ENCODE data around the gene RGSL1. TPM values are rescaled to one million over a fixed set of nuclear protein-coding genes. Genes with fewer than 3 reads are reported as not detected.

Gene RGSL1
- total RNA-seq, 1 experiment from 2014 or later = not detected

DNA sequence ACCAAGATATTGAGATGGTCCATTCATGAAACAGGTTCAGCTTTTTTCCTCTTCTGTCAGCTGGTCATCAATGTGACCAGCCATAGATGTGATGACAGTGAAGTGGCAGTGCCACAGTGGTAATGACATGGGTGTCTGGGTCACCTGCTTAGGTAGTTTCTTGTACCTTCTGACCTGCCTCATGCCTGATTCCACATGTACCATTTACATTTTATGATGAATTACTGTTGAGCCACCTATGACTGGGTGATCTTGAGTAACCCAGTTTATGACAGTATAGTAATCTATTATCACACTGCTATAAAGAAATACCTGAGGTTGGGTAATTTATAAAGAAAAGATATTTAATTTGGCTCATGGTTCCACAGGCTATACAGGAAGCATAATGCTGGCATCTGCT, 45.7 kb downstream of the RGSL1 start:
- intact Hi-C loops (cut with micrococcal nuclease) = no loop called here
- DNase-seq (no peak), ATAC-seq (no peak)
- ChIA-PET POLR2A (ENCODE audit: unreplicated experiment) (no interaction called here), CTCF (no interaction called here)
- Histone ChIP-seq H3K9me3 (ENCODE audit: low read length) (no peaks in the 10 kb centered on the region), H3K36me3 (ENCODE audit: low read depth, low read length) (no peaks in the 10 kb centered on the region), H3K27ac (ENCODE audit: low read length) (no peak overlapping the region), H3K79me2 (ENCODE audit: low read length) (no peaks in the 10 kb centered on the region), H3F3A (ENCODE audit: low read length, unreplicated experiment) (no peaks in the 10 kb centered on the region), H3K4me2 (ENCODE audit: low read length) (no peak overlapping the region), H3K9ac (ENCODE audit: low read length) (no peak overlapping the region), H3K4me1 (ENCODE audit: insufficient read depth, low read length) (no peaks in the 10 kb centered on the region), H4K20me1 (ENCODE audit: low read length) (no peaks in the 10 kb centered on the region), H3K4me3 (ENCODE audit: low read length) (no peak overlapping the region), H2AFZ (ENCODE audit: low read length) (no peak overlapping the region), H3K27me3 (ENCODE audit: low read length) (0 out of 2 replicates have a peak, but pooled peaks cover 5% of the 10 kb centered on the region), H3K9me2 (replicated peaks; ENCODE audit: low read length) (no peaks in the 10 kb centered on the region)
- TF ChIP-seq, protein P1, sequence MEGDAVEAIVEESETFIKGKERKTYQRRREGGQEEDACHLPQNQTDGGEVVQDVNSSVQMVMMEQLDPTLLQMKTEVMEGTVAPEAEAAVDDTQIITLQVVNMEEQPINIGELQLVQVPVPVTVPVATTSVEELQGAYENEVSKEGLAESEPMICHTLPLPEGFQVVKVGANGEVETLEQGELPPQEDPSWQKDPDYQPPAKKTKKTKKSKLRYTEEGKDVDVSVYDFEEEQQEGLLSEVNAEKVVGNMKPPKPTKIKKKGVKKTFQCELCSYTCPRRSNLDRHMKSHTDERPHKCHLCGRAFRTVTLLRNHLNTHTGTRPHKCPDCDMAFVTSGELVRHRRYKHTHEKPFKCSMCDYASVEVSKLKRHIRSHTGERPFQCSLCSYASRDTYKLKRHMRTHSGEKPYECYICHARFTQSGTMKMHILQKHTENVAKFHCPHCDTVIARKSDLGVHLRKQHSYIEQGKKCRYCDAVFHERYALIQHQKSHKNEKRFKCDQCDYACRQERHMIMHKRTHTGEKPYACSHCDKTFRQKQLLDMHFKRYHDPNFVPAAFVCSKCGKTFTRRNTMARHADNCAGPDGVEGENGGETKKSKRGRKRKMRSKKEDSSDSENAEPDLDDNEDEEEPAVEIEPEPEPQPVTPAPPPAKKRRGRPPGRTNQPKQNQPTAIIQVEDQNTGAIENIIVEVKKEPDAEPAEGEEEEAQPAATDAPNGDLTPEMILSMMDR (conservative IDR thresholded peaks at IDR 0.05; ENCODE audit: low read depth, low read length) = no peak
- BruUV-seq (replicated peaks) = no TSS peak

DNA sequence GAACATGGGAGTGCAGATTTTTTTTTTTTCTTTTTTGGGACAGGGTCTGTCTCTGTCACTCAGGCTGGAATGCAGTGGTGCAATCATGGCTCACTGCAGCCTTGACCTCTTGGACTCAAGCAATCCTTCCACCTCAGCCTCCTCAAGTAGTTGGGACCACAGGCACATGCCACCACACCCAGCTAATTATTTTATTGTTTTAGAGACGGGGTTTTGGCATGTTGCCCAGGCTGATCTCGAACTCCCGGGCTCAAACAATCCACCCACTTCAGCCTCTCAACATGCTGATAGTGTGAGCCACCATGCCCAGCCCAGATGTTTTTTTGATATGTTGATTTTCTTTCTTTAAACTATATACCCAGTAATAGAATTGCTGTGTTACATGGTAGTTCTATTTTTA, 57.7 kb downstream of the RGSL1 start:
- Histone ChIP-seq H3K9ac (ENCODE audit: low read length) (no peak overlapping the region), H3K36me3 (ENCODE audit: low read depth, low read length) (no peaks in the 10 kb centered on the region), H3K9me2 (replicated peaks; ENCODE audit: low read length) (no peaks in the 10 kb centered on the region), H3K9me3 (ENCODE audit: low read length) (no peaks in the 10 kb centered on the region), H3K27ac (ENCODE audit: low read length) (no peak overlapping the region), H3F3A (ENCODE audit: low read length, unreplicated experiment) (no peaks in the 10 kb centered on the region), H3K4me2 (ENCODE audit: low read length) (no peak overlapping the region), H2AFZ (ENCODE audit: low read length) (no peak overlapping the region), H3K79me2 (ENCODE audit: low read length) (no peaks in the 10 kb centered on the region), H3K27me3 (ENCODE audit: low read length) (no peaks in the 10 kb centered on the region), H4K20me1 (ENCODE audit: low read length) (no peaks in the 10 kb centered on the region), H3K4me3 (ENCODE audit: low read length) (no peak overlapping the region), H3K4me1 (ENCODE audit: insufficient read depth, low read length) (no peaks in the 10 kb centered on the region)
- TF ChIP-seq EZH2phosphoT487 (IDR thresholded peaks at IDR 0.05; ENCODE audit: borderline replicate concordance, low read length) = no peak
- no peak for TF ChIP-seq EZH2 (IDR thresholded peaks at IDR 0.05; ENCODE audit: low read length, unreplicated experiment)
- TF ChIP-seq, protein P1 (conservative IDR thresholded peaks at IDR 0.05; ENCODE audit: low read depth, low read length) = no peak
- ChIA-PET CTCF (no interaction called here), POLR2A (ENCODE audit: unreplicated experiment) (no interaction called here)
- ATAC-seq (no peak), DNase-seq (no peak)
- BruUV-seq (replicated peaks) = no TSS peak
- intact Hi-C loops (cut with micrococcal nuclease) = no loop called here

DNA sequence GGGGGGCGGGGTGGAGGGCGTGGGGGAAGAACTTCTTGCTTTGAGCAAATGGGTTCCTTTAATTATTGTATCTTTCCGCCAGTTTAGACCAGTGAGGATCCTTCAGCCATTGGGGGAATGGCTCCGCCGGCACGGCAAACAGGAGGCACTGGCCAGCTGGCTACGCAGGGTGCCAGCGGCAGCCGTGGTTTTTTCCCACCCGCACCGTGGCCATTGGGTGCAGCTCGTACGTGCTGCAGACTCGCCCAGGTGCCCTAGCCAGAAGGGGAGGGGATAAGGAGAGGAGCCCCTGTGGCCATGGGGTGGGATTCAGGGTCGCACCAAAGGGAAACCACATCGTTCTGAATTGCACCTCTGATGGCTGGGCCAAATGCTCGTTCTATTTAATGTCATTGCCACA, 65.6 kb downstream of the RGSL1 start:
- Histone ChIP-seq H3K4me3 (ENCODE audit: low read length) (no peak overlapping the region), H2AFZ (ENCODE audit: low read length) (no peak overlapping the region), H3K9me3 (ENCODE audit: low read length) (no peaks in the 10 kb centered on the region), H4K20me1 (ENCODE audit: low read length) (no peaks in the 10 kb centered on the region), H3F3A (ENCODE audit: low read length, unreplicated experiment) (no peaks in the 10 kb centered on the region), H3K9me2 (replicated peaks; ENCODE audit: low read length) (no peaks in the 10 kb centered on the region), H3K36me3 (ENCODE audit: low read depth, low read length) (no peaks in the 10 kb centered on the region), H3K27ac (ENCODE audit: low read length) (no peak overlapping the region), H3K27me3 (ENCODE audit: low read length) (no peaks in the 10 kb centered on the region), H3K79me2 (ENCODE audit: low read length) (no peaks in the 10 kb centered on the region), H3K4me2 (ENCODE audit: low read length) (no peak overlapping the region), H3K9ac (ENCODE audit: low read length) (no peak overlapping the region), H3K4me1 (ENCODE audit: insufficient read depth, low read length) (no peaks in the 10 kb centered on the region)
- BruUV-seq (replicated peaks) = no TSS peak
- intact Hi-C loops (cut with micrococcal nuclease) = no loop called here
- ChIA-PET CTCF (no interaction called here), POLR2A (ENCODE audit: unreplicated experiment) (no interaction called here)
- DNase-seq (no peak), ATAC-seq (no peak)
- TF ChIP-seq EZH2 (IDR thresholded peaks at IDR 0.05; ENCODE audit: low read length, unreplicated experiment) (no peak), EZH2phosphoT487 (IDR thresholded peaks at IDR 0.05; ENCODE audit: borderline replicate concordance, low read length) (no peak)
- TF ChIP-seq, protein P1 (conservative IDR thresholded peaks at IDR 0.05; ENCODE audit: low read depth, low read length) = no peak
